BE2C (cell line): Measurements from ENCODE around the gene TTF2.

Source experiments
- DNase-seq: peaks from one replicate; pipeline ENCODE4 v3.0.0-alpha.2; 2020
- H3K27me3 ChIP-seq: fragments of 250-450 bp; sonication (Bioruptor Pico); 2 replicates; pipeline ENCODE4 v1.5.1; 2020; ENCODE audit warnings: mild to moderate bottlenecking
- H3K36me3 ChIP-seq: fragments of 250-450 bp; sonication (Bioruptor Pico); 2 replicates; pipeline ENCODE4 v1.5.1; 2020; ENCODE audit warnings: mild to moderate bottlenecking
- H3K4me1 ChIP-seq: fragments of 250-450 bp; sonication (Bioruptor Pico); 2 replicates; pipeline ENCODE4 v1.5.1; 2020
- H3K4me3 ChIP-seq: 2 replicates; pipeline ENCODE4 v1.5.1; 2011; ENCODE audit warnings: low read depth, low read length
- H3K9me3 ChIP-seq: fragments of 250-450 bp; sonication (Bioruptor Pico); 2 replicates; pipeline ENCODE4 v1.5.1; 2020
- CTCF ChIP-seq: IDR thresholded peaks from 2 replicates; pipeline ENCODE4 v1.5.1; 2012; ENCODE audit warnings: mild to moderate bottlenecking, low read depth, low read length

TTF2 gene

GRCh38 chr1:117127795-117128194 lies 67.7 kb downstream of the TTF2 start:
- no peaks in the 10 kb centered on the region for H3K9me3 ChIP-seq
- no peaks in the 10 kb centered on the region for H3K27me3 ChIP-seq
- no peak for DNase-seq
- H3K36me3 ChIP-seq, result no peaks in the 10 kb centered on the region
- TF ChIP-seq CTCF, result no peak
- H3K4me3 ChIP-seq, result no peak overlapping the region
- H3K4me1 ChIP-seq, result no peaks in the 10 kb centered on the region

GRCh38 chr1:117128323-117129079 lies 68.4 kb downstream of the TTF2 start:
- H3K36me3 ChIP-seq, result no peaks in the 10 kb centered on the region
- no peaks in the 10 kb centered on the region for H3K9me3 ChIP-seq
- no peak for DNase-seq
- TF ChIP-seq CTCF, result peak; percentile 55
- no peaks in the 10 kb centered on the region for H3K27me3 ChIP-seq
- H3K4me3 ChIP-seq, result no peak overlapping the region
- H3K4me1 ChIP-seq, result no peaks in the 10 kb centered on the region

GRCh38 chr1:117130526-117130925 lies 70.4 kb downstream of the TTF2 start:
- no peaks in the 10 kb centered on the region for H3K4me1 ChIP-seq
- no peaks in the 10 kb centered on the region for H3K9me3 ChIP-seq
- TF ChIP-seq CTCF, result no peak
- H3K4me3 ChIP-seq, result no peak overlapping the region
- DNase-seq, result no peak
- no peaks in the 10 kb centered on the region for H3K27me3 ChIP-seq
- H3K36me3 ChIP-seq, result no peaks in the 10 kb centered on the region

GRCh38 chr1:117135329-117135728 lies 75.2 kb downstream of the TTF2 start:
- no peak for TF ChIP-seq CTCF
- Histone ChIP-seq H3K36me3 (no peaks in the 10 kb centered on the region), H3K4me3 (no peak overlapping the region), H3K27me3 (no peaks in the 10 kb centered on the region), H3K4me1 (no peaks in the 10 kb centered on the region), H3K9me3 (no peaks in the 10 kb centered on the region)
- no peak for DNase-seq

GRCh38 chr1:117136749-117137148 lies 76.6 kb downstream of the TTF2 start:
- no peaks in the 10 kb centered on the region for H3K36me3 ChIP-seq
- TF ChIP-seq CTCF, result no peak
- DNase-seq, result no peak

GRCh38 chr1:117137281-117137855 lies 77.2 kb downstream of the TTF2 start:
- no peak for TF ChIP-seq CTCF
- no peak for DNase-seq
- Histone ChIP-seq H3K4me3 (no peak overlapping the region), H3K9me3 (no peaks in the 10 kb centered on the region), H3K27me3 (no peaks in the 10 kb centered on the region), H3K4me1 (peaks cover 8% of the 10 kb centered on the region), H3K36me3 (no peaks in the 10 kb centered on the region)

More at GRCh38 chr1:117136749-117137148, 76.6 kb downstream of the TTF2 start:
- Histone ChIP-seq H3K4me3 (no peak overlapping the region), H3K4me1 (peaks cover 2% of the 10 kb centered on the region; the same call in 1 of the 2 replicates), H3K27me3 (no peaks in the 10 kb centered on the region), H3K9me3 (no peaks in the 10 kb centered on the region)
